ENCODE measurements around the gene NEURL1B.

DNA sequence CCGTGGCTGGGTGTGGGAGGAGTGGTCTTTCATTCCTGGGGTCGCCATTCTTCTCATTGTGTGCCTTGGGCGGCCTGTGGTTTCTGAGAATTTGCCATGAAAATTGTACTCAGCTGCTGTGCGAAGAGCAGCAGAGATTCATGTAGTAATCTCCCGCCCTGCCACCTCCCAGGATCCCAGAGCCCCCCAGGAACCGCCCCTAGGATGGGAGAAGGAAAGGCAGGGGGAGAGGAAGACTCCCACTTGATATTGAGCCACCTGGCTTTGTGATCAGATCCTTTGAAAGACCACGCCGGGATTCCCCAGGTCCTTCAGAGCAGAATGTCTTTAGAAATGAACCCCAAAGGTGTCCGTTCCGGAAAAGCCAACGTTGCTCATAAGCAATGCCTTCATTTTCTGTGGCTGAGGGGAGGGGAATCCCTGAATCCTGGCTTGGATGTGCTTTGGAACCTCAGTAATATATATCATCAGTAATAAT is 27.6 kb downstream of the NEURL1B start:
- no peak for TF ChIP-seq POLR2A (IDR thresholded peaks at IDR 0.05)
- TF ChIP-seq, protein P1, sequence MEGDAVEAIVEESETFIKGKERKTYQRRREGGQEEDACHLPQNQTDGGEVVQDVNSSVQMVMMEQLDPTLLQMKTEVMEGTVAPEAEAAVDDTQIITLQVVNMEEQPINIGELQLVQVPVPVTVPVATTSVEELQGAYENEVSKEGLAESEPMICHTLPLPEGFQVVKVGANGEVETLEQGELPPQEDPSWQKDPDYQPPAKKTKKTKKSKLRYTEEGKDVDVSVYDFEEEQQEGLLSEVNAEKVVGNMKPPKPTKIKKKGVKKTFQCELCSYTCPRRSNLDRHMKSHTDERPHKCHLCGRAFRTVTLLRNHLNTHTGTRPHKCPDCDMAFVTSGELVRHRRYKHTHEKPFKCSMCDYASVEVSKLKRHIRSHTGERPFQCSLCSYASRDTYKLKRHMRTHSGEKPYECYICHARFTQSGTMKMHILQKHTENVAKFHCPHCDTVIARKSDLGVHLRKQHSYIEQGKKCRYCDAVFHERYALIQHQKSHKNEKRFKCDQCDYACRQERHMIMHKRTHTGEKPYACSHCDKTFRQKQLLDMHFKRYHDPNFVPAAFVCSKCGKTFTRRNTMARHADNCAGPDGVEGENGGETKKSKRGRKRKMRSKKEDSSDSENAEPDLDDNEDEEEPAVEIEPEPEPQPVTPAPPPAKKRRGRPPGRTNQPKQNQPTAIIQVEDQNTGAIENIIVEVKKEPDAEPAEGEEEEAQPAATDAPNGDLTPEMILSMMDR (IDR thresholded peaks at IDR 0.05): no peak

All from body of pancreas (tissue), 4 donors.